GM19099 (cell line): Measurements from ENCODE around the gene CLEC4A.

ENCODE experiments used
- POLR2A ChIP-seq: IDR thresholded peaks from 3 replicates; pipeline ENCODE4 v1.6.1; 2011; ENCODE audit warnings: low read depth; ENCODE audit not compliant: insufficient read length; ENCODE audit errors: extremely low read depth

The CLEC4A gene

DNA sequence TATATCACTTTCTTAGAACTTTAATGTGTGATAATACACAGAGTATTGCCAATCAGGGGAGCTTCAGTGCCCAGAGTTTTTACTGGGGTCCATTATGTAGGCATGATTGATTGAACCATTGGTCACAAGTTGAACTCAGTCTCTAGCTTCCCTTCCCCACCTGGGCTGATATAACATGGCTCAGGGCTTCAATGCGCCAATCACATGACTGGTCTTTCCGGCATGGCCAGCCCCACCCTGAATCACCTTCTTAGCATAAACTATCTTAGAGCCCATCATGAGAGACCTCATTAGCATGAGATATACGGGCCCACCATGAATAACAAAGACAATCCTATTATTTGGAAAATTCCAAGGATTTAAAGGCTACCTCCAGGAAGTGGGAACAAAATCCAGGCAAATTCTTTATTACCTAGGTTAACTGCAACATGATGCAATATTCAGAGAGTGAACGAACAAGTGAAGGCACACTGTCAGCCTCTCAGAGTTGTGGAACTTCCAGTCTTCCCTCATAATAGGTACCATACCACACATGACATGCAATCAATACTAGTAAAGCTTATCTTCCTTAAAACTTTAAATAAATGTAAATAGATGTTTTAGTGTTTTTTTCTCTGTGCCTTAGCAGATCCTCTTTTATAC, 3.2 kb upstream of the CLEC4A start:
- TF ChIP-seq POLR2A: no peak

DNA sequence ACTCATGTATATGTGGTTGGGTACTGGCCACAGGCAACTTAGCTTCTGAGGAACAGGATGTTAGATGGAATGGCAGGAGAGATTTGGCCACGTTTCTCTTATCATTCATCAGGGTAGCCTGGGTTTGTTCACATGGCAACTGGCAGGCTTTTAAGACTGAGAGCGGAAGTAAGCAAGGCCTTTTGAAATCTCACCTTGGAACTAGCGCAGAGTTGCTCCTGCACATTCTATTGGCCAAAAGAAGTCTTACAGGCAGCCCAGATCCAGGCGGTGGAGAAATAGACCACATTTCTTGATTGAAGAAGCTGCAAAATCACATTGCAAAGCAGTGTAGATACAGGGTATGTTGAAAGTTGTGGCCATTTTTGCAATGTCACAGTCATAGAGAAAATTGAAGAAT, 3.7 kb downstream of the CLEC4A start:
- no peak for TF ChIP-seq POLR2A

DNA sequence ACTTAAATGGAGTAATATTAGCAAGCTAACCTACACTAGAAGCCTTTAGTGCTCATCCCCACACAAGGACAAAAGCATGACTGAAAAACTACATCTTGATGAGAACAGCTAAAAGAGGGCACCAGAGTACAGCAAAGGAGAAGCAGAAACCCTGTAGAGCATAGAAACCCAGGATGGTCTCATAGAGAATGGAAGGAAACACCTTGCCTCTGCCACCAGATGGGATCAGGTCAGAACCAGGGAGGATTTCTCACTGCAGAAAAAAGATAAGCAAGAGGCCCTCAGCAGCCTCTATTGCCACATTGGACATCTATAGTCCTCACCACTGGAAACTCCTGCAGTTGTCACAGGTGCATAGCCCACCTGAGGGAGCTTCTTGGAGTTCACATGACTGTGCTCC, 19.8 kb downstream of the CLEC4A start:
- TF ChIP-seq POLR2A: no peak

DNA sequence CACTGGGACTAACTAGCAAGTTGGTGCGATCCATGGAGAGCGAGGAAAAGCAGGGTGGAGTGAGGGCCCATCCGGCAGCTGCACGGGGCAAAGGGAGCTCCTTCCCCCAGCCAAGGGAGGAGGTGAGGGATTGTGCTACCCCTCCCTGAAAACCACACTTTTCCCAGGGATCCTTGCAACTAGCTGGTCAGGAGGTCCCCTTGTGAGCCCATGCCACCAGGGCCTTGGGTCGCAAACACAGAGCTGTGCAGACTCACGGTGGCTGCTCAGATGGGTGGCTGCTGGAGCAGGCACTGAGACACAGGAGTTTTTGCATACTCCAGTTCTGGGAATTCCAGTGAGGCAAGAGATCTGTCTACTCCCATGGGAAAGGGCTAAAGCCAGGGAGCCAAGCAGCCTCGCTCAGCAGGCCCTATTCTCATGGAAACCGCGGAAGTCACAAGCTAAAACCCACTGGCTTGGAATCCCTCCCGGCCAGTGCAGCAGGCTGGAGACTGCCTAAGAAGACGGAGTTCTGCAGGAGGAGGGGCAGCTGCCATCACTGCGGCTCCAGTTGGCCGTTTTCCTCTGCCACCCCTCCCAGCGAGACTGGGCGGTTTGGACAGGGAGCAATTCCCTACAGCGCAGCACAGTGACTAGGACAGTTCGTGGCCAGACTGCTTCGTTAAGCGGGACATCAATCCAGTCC, 22.5 kb downstream of the CLEC4A start:
- TF ChIP-seq POLR2A: no peak

DNA sequence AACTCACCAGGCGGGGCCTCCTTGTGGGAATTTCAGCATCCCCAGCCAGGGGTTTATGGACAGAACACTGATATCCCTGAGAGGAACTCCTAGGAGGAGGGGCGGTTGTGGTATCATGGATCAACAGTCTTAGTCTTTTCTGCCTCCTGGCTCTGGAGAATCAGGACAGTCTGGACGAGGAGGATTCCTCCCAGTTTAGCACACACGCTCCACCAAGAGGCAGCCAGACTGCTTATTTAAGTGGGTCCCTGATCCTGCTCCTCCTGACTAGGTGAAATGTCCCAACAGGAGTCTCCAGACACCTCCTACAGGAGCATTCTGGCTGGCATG, 23.0 kb downstream of the CLEC4A start:
- no peak for TF ChIP-seq POLR2A

DNA sequence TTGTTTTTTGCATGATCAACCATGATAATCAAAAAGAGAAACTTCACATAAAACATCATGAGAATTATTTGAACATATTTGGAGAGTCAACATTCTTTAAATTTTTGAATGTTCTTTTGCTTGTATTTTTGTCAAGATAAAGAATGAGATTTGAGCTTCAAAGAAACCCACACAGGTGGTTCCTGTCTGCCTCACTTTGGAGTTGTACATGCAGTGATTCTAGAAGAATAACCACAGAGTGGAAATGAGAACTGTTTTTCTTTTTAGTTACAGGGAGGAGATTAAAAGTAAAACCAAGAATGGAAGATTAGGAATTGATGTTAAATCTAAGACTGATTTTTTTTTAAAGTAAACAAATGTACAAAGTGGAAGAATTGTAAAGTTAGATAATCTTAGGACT, 31.1 kb downstream of the CLEC4A start:
- TF ChIP-seq POLR2A: no peak

DNA sequence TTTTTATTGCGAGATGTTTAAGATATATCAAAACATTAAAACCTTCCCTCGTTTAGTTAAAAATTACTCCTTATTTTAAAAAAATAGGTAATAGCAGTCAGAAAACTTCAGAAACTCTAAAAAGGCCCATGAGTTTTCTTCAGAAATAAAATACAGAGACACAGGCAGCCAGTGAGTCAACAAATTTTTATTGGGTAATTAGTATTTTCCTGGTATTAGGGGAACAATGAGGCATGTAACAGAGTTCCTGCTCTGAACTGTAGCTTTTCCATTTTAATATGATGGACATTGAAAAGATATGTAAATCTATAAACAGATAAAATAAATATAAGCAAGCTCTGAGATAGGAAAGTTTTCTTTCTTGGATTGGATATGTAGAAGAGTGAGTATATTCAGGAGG, 33.0 kb downstream of the CLEC4A start:
- TF ChIP-seq POLR2A: no peak

DNA sequence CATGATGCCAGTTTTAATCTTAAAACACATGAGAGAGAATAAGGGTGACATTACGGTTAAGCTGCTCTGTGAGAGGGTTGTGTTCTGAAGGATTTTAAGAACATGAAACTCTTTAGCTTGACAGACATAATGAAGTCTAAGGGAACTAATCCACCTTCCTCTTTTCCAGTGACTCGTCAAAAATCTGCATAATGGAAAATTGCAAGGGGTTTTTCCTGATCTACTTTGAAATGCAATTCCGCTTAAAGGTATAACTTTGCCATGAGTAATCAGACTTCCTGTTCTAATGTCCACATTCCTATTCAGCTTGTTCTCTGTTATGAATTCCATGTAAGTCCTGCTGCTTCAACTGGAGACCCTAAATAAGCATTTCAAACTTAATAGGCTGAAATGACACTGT, 33.4 kb downstream of the CLEC4A start, which contains the start of gene ZNF705A:
Gene ZNF705A (plus strand): TSS at position 171 of the 400 bp plus-strand sequence. CDS start 15,611 bp downstream, outside the sequence.
- no peak for TF ChIP-seq POLR2A

DNA sequence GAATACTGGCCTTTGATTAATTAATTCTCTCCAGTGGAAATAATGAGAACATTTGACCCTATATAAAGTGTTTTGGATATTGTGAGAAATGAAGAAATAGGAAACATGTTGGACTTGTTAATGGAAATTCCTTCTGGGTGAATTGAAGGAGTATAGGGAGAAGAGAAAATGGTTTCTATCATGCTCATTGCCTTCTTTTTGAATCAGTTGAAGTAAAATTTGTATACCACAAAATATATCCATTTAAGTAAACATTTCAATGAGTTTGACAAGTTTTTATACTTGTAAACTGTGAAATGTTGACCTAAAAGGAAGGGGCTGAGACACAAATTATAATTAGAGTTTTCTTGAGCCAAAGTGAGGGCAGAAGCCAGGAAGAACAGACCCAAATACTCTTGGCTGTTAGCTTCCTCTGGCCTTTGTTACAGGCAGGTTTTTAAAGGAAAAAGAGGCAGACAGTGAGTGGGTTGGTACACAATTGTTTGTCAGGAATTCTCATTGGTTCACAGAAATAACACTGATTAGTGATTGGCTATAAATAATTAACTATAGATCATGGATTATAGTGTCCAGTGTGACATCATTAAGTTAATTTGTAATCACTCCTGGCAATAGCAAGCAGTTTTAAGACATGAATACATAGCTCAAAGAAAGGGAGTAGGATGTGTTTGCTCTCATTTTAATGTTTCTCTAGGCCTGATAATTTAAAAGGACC, 34.2 kb downstream of the CLEC4A start:
- no peak for TF ChIP-seq POLR2A
